ENCODE measurements around the gene CASP6.

- TF ChIP-seq POLR2AphosphoS5 (IDR thresholded peaks at IDR 0.05) (no peak), POLR2A (IDR thresholded peaks at IDR 0.05) (no peak)
- TF ChIP-seq, protein P1, sequence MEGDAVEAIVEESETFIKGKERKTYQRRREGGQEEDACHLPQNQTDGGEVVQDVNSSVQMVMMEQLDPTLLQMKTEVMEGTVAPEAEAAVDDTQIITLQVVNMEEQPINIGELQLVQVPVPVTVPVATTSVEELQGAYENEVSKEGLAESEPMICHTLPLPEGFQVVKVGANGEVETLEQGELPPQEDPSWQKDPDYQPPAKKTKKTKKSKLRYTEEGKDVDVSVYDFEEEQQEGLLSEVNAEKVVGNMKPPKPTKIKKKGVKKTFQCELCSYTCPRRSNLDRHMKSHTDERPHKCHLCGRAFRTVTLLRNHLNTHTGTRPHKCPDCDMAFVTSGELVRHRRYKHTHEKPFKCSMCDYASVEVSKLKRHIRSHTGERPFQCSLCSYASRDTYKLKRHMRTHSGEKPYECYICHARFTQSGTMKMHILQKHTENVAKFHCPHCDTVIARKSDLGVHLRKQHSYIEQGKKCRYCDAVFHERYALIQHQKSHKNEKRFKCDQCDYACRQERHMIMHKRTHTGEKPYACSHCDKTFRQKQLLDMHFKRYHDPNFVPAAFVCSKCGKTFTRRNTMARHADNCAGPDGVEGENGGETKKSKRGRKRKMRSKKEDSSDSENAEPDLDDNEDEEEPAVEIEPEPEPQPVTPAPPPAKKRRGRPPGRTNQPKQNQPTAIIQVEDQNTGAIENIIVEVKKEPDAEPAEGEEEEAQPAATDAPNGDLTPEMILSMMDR (IDR thresholded peaks at IDR 0.05) = no peak
Observed at GRCh38 chr4:109733728-109734127, 30.5 kb upstream of the CASP6 start.

All from breast epithelium (tissue), 3 donors.